Prostate gland (tissue), 2 donors: ENCODE data around the gene DIPK1C. TPM values are rescaled to one million over a fixed set of nuclear protein-coding genes. Genes with fewer than 3 reads are reported as not detected.

Experiments
- DNase-seq: peaks from one replicate; pipeline ENCODE4 v3.0.0-alpha.2; 2019; ENCODE audit warnings: low spot score
- H3K27ac ChIP-seq, 2 donors: fragments of 200-600 bp; sonication (generic); 2 replicates each; pipeline ENCODE4 v1.5.1; 2017 to 2019
- H3K27me3 ChIP-seq: fragments of 200-600 bp; sonication (generic); replicated peaks from 2 replicates; pipeline ENCODE4 v1.5.1; 2019; ENCODE audit not compliant: insufficient read depth
- H3K36me3 ChIP-seq, 2 donors: fragments of 200-600 bp; sonication (generic); 1 replicate in 1 of 2; 2 replicates in 1 of 2; pipeline versions ENCODE4 v1.5.1 to v1.8.1; 2017 to 2019
- H3K4me1 ChIP-seq: fragments of 200-600 bp; sonication (generic); replicated peaks from 2 replicates; pipeline ENCODE4 v1.5.1; 2019
- H3K4me3 ChIP-seq, 2 donors: fragments of 200-600 bp; sonication (generic); 2 replicates each; pipeline ENCODE4 v1.5.1; 2017 to 2019
- H3K9me3 ChIP-seq: fragments of 200-600 bp; sonication (generic); 2 replicates; pipeline ENCODE4 v1.5.1; 2017
- POLR2A ChIP-seq: fragments of 450-650 bp; IDR thresholded peaks from one replicate; pipeline ENCODE4 v1.6.1; 2016; ENCODE audit warnings: antibody characterized with exemption, mild to moderate bottlenecking
- POLR2AphosphoS5 ChIP-seq: sonication (generic); formaldehyde crosslinking; IDR thresholded peaks from one replicate; pipeline ENCODE4 v1.6.1; 2017; ENCODE audit warnings: antibody characterized with exemption
- WGBS: methylation state at CpG from one replicate; pipeline ENCODE4 v1.1.5; 2018; 5-methylcytosine and 5-hydroxymethylcytosine counted together
- intact Hi-C: fragments of 100-400 bp; cut with DNase I; formaldehyde crosslinking; loops from one replicate; pipeline ENCODE4 v1.14.2; 2022
- total RNA-seq, 2 donors: library from RNA; depleted of rRNA; stranded (reverse); fragments of >200 nt; gene quantifications; one replicate each; pipeline ENCODE4 v1.1.0, GENCODE V29; 2016
- TF ChIP-seq, protein P1 (sequence below), 4 experiments: fragments of 200-600 bp in 2 of 4; fragments of 450-650 bp in 2 of 4; sonication (generic) in 2 of 4; IDR thresholded peaks; 1 replicate in 3 of 4; 2 replicates in 1 of 4; pipeline ENCODE4 v1.5.1; 2016 to 2019; ENCODE audit warnings: antibody characterized with exemption in 4 of 4, mild to moderate bottlenecking in 2 of 4, moderate library complexity in 2 of 4

Gene DIPK1C
- total RNA-seq, 2 donors from 2014 or later = 10.8 TPM; not detected in 1

GRCh38 chr18:74395006-74395405 lies 62.1 kb downstream of the DIPK1C start:
- WGBS = 98% methylated on average over 7 of the region's 7 CpGs

DNA sequence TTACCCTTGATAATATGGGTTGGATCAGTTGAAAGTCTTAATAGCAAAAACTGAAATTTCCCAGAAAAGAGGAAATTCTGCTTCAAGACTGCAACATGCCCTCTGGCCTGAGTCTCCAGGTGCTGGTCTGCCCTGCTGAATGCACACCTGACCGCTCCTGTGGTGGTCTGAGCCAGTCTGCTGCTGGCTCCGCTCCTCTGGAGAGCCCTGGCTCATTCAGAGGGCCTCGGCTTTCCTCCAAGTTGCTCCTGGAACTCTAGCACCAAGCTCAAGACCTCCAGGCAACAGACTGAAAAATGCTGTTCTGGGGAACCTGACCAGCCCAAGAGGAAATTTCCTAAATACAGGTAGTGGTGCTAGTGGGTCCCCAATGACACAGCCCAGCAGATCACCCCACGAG lies 64.8 kb downstream of the DIPK1C start:
- no peaks in the 10 kb centered on the region for H3K36me3 ChIP-seq
- no peak for DNase-seq
- no peaks in the 10 kb centered on the region for H3K4me1 ChIP-seq
- intact Hi-C loops = no loop called here
- 100% methylated on average over 4 of the region's 4 CpGs for WGBS
- no peak overlapping the region for H3K4me3 ChIP-seq
- no peak overlapping the region for H3K27ac ChIP-seq
- no peaks in the 10 kb centered on the region for H3K27me3 ChIP-seq
- H3K9me3 ChIP-seq = no peaks in the 10 kb centered on the region
- TF ChIP-seq POLR2AphosphoS5 (no peak), POLR2A (no peak)
- TF ChIP-seq, protein P1, sequence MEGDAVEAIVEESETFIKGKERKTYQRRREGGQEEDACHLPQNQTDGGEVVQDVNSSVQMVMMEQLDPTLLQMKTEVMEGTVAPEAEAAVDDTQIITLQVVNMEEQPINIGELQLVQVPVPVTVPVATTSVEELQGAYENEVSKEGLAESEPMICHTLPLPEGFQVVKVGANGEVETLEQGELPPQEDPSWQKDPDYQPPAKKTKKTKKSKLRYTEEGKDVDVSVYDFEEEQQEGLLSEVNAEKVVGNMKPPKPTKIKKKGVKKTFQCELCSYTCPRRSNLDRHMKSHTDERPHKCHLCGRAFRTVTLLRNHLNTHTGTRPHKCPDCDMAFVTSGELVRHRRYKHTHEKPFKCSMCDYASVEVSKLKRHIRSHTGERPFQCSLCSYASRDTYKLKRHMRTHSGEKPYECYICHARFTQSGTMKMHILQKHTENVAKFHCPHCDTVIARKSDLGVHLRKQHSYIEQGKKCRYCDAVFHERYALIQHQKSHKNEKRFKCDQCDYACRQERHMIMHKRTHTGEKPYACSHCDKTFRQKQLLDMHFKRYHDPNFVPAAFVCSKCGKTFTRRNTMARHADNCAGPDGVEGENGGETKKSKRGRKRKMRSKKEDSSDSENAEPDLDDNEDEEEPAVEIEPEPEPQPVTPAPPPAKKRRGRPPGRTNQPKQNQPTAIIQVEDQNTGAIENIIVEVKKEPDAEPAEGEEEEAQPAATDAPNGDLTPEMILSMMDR (IDR thresholded peaks at IDR 0.05) = no peak

More at GRCh38 chr18:74395006-74395405, 62.1 kb downstream of the DIPK1C start:
- no peak for DNase-seq
- H3K36me3 ChIP-seq = no peaks in the 10 kb centered on the region
- intact Hi-C loops = no loop called here
- no peaks in the 10 kb centered on the region for H3K9me3 ChIP-seq
- no peak overlapping the region for H3K27ac ChIP-seq
- no peaks in the 10 kb centered on the region for H3K27me3 ChIP-seq
- no peaks in the 10 kb centered on the region for H3K4me1 ChIP-seq
- H3K4me3 ChIP-seq = no peak overlapping the region
- TF ChIP-seq POLR2A (no peak), POLR2AphosphoS5 (no peak)
- TF ChIP-seq, protein P1 (IDR thresholded peaks at IDR 0.05) = no peak

- Histone ChIP-seq H3K27me3 (no peaks in the 10 kb centered on the region), H3K9me3 (no peaks in the 10 kb centered on the region), H3K27ac (no peak overlapping the region), H3K36me3 (no peaks in the 10 kb centered on the region), H3K4me1 (no peaks in the 10 kb centered on the region), H3K4me3 (no peak overlapping the region)
- intact Hi-C loops = no loop called here
- WGBS = 86% methylated on average over 3 of the region's 3 CpGs
- TF ChIP-seq POLR2A = no peak
- TF ChIP-seq POLR2AphosphoS5 = no peak
- TF ChIP-seq, protein P1 (IDR thresholded peaks at IDR 0.05) = no peak
- DNase-seq = no peak
These were observed 66.2 kb downstream of the DIPK1C start for GRCh38 chr18:74390900-74391299.

DNA sequence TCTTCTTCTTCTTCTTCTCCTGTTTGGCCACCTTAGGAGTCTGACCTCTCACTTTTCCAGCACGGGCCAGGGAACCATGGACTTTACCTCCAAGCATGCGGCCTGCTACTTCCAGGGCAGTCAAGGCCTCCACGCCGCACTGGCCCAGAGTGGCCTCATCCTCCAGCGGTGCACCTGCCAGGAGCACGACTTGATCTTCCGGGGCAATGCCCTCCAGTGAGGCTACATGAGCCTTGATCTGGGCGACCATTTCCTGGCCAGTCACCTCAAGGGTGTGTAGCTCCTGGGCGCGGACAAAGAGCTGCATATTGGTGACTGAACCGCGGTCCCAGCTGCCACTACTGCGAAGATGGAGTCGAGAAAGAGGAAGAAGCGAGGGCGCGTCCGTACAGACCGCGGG lies 67.1 kb downstream of the DIPK1C start:
- WGBS = 93% methylated on average over 20 of the region's 20 CpGs
- DNase-seq = no peak

More for the DNA sequence above, 67.1 kb downstream of the DIPK1C start:
- Histone ChIP-seq H3K4me1 (no peaks in the 10 kb centered on the region), H3K9me3 (no peaks in the 10 kb centered on the region), H3K27me3 (no peaks in the 10 kb centered on the region), H3K4me3 (no peak overlapping the region), H3K36me3 (no peaks in the 10 kb centered on the region), H3K27ac (no peak overlapping the region)
- TF ChIP-seq POLR2A (no peak), POLR2AphosphoS5 (no peak)
- TF ChIP-seq, protein P1 (IDR thresholded peaks at IDR 0.05) = no peak
- intact Hi-C loops = no loop called here
